HEK293T (cell line): ENCODE measurements around the gene ELMOD1.

Experiments used
- CTCF ChIA-PET: fragments of 350-600 bp; formaldehyde crosslinking; extraction: SDS; loops from one replicate; lab custom pipeline; 2021; ENCODE audit warnings: antibody characterized with exemption, inconsistent platforms; lab: Yijun Ruan, JAX
- POLR2A ChIA-PET: fragments of 350-600 bp; formaldehyde crosslinking; extraction: SDS; loops from one replicate; lab custom pipeline; 2020; ENCODE audit warnings: antibody characterized with exemption, inconsistent platforms; lab: Yijun Ruan, JAX
- DNase-seq: peaks from one replicate; pipeline ENCODE4 v3.0.0; 2012; ENCODE audit warnings: mixed read lengths; ENCODE audit errors: extremely low spot score
- ARNT ChIP-seq: fragments of 450-650 bp; IDR thresholded peaks from 2 replicates; pipeline ENCODE4 v1.6.1; 2017; ENCODE audit warnings: mild to moderate bottlenecking
- BHLHE40 ChIP-seq: fragments of 450-650 bp; IDR thresholded peaks from 2 replicates; pipeline ENCODE4 v1.6.1; 2016; ENCODE audit warnings: mild to moderate bottlenecking, moderate library complexity, borderline replicate concordance
- CTBP1 ChIP-seq: fragments of 450-650 bp; IDR thresholded peaks from 2 replicates; pipeline ENCODE4 v1.6.1; 2016; ENCODE audit warnings: borderline replicate concordance
- ELF4 ChIP-seq: fragments of 450-650 bp; IDR thresholded peaks from 2 replicates; pipeline ENCODE4 v1.6.1; 2017; ENCODE audit warnings: antibody characterized with exemption
- FOXA1 ChIP-seq: fragments of 450-650 bp; IDR thresholded peaks from 2 replicates; pipeline ENCODE4 v1.6.1; 2016; ENCODE audit warnings: mild to moderate bottlenecking
- FOXK2 ChIP-seq: fragments of 450-650 bp; IDR thresholded peaks from 2 replicates; pipeline ENCODE4 v1.6.1; 2016; ENCODE audit warnings: mild to moderate bottlenecking
- FOXM1 ChIP-seq: fragments of 450-650 bp; IDR thresholded peaks from 2 replicates; pipeline ENCODE4 v1.6.1; 2017; ENCODE audit warnings: mild to moderate bottlenecking, borderline replicate concordance
- HDGF ChIP-seq: fragments of 450-650 bp; IDR thresholded peaks from 2 replicates; pipeline ENCODE4 v1.6.1; 2017; ENCODE audit warnings: antibody characterized with exemption, borderline replicate concordance
- L3MBTL2 ChIP-seq: fragments of 450-650 bp; conservative IDR thresholded peaks from 2 replicates; pipeline ENCODE4 v1.6.1; 2016; ENCODE audit warnings: mild to moderate bottlenecking
- LEF1 ChIP-seq: fragments of 450-650 bp; IDR thresholded peaks from 2 replicates; pipeline ENCODE4 v1.6.1; 2017; ENCODE audit warnings: mild to moderate bottlenecking, borderline replicate concordance
- NFRKB ChIP-seq: fragments of 450-650 bp; IDR thresholded peaks from 2 replicates; pipeline ENCODE4 v1.6.1; 2016; ENCODE audit warnings: mild to moderate bottlenecking, moderate library complexity
- SP1 ChIP-seq: fragments of 450-650 bp; IDR thresholded peaks from 2 replicates; pipeline ENCODE4 v1.6.1; 2017
- SUZ12 ChIP-seq: fragments of 450-650 bp; IDR thresholded peaks from 2 replicates; pipeline ENCODE4 v1.6.1; 2016; ENCODE audit warnings: mild to moderate bottlenecking
- TARDBP ChIP-seq: fragments of 450-650 bp; IDR thresholded peaks from 2 replicates; pipeline ENCODE4 v1.6.1; 2016
- ZNF384 ChIP-seq: fragments of 450-650 bp; IDR thresholded peaks from 2 replicates; pipeline ENCODE4 v1.6.1; 2016
- TF ChIP-seq, protein P1 (sequence below): fragments of 450-650 bp; IDR thresholded peaks from 2 replicates; pipeline ENCODE4 v1.6.1; 2016

The ELMOD1 gene

DNA sequence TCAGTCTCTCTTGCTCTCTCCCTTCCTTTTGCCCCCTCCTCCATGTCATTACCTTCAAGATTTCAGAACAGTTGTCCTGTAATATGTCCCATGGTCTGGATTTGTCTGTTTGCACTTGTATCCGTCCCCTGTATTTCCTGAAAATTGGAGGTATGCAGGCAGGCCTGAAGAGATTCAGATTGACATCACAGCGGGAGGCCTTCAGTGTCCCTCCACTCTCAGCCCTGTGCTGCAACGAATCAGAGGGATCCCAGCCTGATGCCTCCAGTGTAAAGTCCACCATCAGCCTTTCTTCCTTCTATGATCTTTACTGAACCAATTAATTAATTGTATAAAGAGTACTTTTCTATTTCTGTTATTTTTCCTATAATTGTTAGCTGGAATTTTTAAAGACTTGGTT, 57.3 kb downstream of the ELMOD1 start:
- CTCF ChIA-PET: interaction anchor here (0.6 kb wide), 1 partner anchor 22 kb away, joined by 4 read pairs; no protein-coding TSS in a partner anchor
- no peak for DNase-seq
- POLR2A ChIA-PET: no interaction called here
- no peak for TF ChIP-seq LEF1
- TF ChIP-seq FOXK2: no peak
- TF ChIP-seq ARNT: no peak

DNA sequence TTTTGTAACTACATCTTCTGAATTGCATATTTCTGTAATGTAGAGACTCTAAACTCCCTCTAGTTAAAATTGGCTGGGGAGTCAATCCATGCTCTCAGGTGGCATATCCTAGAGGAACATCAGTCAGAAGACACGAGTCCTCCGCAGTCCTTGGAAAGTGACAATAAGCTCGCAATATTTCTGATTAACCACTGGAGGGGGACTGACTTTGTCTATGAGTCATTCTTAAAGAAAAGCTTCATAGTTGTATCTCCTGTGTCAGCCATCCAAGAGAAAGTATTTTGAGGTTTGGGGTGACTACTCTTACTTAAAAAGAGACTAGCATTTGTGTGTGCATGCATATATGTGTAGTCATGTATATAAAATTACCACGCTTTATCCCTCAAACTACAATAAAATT, 60.7 kb downstream of the ELMOD1 start:
- ChIA-PET CTCF (no interaction called here), POLR2A (no interaction called here)
- TF ChIP-seq TARDBP: no peak
- TF ChIP-seq FOXK2: no peak
- no peak for TF ChIP-seq SP1
- TF ChIP-seq FOXA1: no peak
- TF ChIP-seq, protein P1, sequence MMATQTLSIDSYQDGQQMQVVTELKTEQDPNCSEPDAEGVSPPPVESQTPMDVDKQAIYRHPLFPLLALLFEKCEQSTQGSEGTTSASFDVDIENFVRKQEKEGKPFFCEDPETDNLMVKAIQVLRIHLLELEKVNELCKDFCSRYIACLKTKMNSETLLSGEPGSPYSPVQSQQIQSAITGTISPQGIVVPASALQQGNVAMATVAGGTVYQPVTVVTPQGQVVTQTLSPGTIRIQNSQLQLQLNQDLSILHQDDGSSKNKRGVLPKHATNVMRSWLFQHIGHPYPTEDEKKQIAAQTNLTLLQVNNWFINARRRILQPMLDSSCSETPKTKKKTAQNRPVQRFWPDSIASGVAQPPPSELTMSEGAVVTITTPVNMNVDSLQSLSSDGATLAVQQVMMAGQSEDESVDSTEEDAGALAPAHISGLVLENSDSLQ: no peak
- no peak for TF ChIP-seq HDGF
- TF ChIP-seq L3MBTL2: no peak
- no peak for TF ChIP-seq ELF4
- no peak for TF ChIP-seq NFRKB
- no peak for TF ChIP-seq ZNF384
- no peak for TF ChIP-seq LEF1
- TF ChIP-seq SUZ12: no peak
- no peak for TF ChIP-seq CTBP1
- TF ChIP-seq ARNT: no peak
- TF ChIP-seq FOXM1: no peak
- no peak for TF ChIP-seq BHLHE40
- DNase-seq: peak; percentile 17

DNA sequence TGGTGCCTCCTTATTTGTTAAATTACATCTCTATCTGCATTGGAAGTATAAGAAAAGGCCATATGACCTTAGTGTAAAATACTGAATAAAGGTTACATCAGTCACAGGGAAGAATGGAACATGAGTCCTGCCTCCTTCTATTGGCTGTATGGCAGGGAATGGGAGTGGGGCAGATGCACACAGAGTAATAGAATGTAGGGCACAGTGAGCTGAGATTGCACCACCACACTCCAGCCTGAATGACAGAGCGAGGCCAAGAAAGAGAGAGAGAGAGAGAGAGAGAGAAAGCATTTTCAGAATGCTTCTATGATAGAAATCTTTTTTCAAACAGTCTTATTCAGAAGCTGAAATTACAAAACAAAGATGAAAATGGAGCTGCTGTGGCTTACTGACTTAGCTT, 62.1 kb downstream of the ELMOD1 start:
- ChIA-PET POLR2A (no interaction called here), CTCF (no interaction called here)

DNA sequence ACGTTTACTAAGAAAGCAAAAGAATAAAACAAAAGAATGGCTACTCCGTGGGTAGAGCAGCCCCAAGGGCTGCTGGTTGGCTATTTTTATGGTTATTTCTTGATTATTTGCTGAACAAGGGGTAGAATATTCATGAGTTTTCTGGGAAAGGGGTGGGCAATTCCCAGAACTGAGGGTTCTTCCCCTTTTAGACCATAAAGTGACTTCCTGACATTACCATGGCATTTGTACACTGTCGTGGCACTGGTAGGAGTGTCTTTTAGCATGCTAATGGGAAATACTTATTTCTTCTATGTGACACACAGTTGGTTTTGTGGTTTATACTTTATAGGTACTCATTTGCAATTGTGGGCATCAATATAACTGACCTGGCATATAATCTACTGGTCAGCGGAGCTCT, 64.7 kb downstream of the ELMOD1 start:
- ChIA-PET POLR2A (no interaction called here), CTCF (no interaction called here)
- no peak for TF ChIP-seq ELF4
- no peak for TF ChIP-seq SUZ12
- no peak for TF ChIP-seq TARDBP
- no peak for TF ChIP-seq HDGF
- no peak for TF ChIP-seq NFRKB
- TF ChIP-seq BHLHE40: no peak
- no peak for TF ChIP-seq L3MBTL2
- no peak for TF ChIP-seq LEF1
- no peak for TF ChIP-seq SP1
- TF ChIP-seq, protein P1: no peak
- TF ChIP-seq CTBP1: no peak
- no peak for DNase-seq

More for the DNA sequence above, 62.1 kb downstream of the ELMOD1 start:
- TF ChIP-seq CTBP1: no peak
- no peak for DNase-seq

DNA sequence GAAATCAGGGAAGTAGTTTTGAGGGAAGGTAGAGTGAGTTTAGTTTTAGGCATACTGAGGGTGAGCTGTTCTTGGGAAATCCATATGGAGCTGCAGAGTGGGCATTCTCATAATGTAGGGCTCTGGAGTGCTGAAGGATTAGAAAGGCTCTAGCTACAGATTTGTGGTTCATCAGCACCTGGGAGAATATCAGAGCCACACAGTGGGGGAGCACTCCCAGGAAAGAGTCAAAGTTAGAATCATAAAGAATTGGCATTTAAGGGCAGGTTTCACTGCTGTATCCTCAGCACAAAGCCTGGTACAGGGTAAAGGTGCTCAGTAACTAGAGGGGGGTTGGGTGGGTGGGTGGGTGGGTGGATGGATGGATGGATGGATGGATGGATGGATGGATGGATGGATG, 68.4 kb downstream of the ELMOD1 start:
- POLR2A ChIA-PET: no interaction called here
- CTCF ChIA-PET: no interaction called here
- no peak for DNase-seq
- TF ChIP-seq ELF4: no peak
- TF ChIP-seq SUZ12: no peak
- TF ChIP-seq SP1: no peak
- no peak for TF ChIP-seq L3MBTL2
- no peak for TF ChIP-seq HDGF
- no peak for TF ChIP-seq NFRKB
- no peak for TF ChIP-seq FOXK2

DNA sequence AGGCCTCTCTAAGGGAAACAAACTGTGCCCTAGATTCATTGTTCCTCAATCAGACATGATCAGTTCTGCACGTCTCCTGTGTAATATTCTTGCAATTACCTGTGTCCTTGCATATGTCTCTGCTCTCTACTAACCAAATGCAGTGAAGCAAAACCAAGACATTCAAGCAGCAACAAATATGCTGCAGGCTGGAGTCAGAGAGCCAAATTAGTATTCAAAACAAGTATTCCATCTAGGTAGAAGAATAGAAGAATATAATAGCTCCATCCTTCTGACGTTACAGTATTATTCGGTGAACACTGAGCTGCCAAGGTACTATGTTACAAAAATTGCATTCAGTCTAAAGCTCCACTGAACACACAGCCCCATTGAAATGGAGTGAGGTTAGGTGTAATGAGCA, 69.1 kb downstream of the ELMOD1 start:
- CTCF ChIA-PET: interaction anchor here (0.6 kb wide), 1 partner anchor 101 kb away, joined by 3 read pairs; no protein-coding TSS in a partner anchor
- POLR2A ChIA-PET: no interaction called here
- TF ChIP-seq ARNT (no peak), CTBP1 (no peak), HDGF (no peak), SP1 (no peak), FOXM1 (no peak), ZNF384 (no peak), NFRKB (no peak), FOXK2 (no peak), LEF1 (no peak), SUZ12 (no peak), L3MBTL2 (no peak), ELF4 (no peak), FOXA1 (no peak), TARDBP (no peak), BHLHE40 (no peak)
- TF ChIP-seq, protein P1: no peak

DNA sequence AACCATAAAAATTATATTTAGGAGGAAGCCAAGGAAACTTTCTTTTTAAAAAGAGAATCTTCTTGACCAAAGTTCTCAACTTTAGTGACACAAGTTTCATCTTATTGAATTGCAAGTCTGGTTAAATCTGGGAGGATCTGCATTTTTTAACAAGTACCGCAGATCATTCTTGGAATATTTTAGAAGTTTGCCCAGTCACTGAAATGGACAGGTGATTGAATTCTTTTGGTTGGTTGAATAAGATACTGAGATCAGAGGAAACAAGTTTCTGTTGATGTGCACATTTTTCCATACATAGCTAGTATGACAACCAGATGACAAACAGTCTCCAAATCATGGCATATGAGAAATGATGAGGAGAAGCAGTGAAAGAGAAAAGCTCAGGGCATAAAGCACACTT, 70.7 kb downstream of the ELMOD1 start:
- no peak for TF ChIP-seq ZNF384
- no peak for TF ChIP-seq TARDBP
- TF ChIP-seq L3MBTL2: no peak
- no peak for TF ChIP-seq NFRKB
- no peak for TF ChIP-seq CTBP1
- TF ChIP-seq FOXM1: no peak
- TF ChIP-seq, protein P1: no peak
- TF ChIP-seq FOXK2: no peak
- TF ChIP-seq ELF4: no peak
- no peak for TF ChIP-seq HDGF
- TF ChIP-seq FOXA1: no peak
- TF ChIP-seq SP1: no peak
- no peak for TF ChIP-seq SUZ12
- TF ChIP-seq BHLHE40: no peak
- no peak for TF ChIP-seq LEF1
- TF ChIP-seq ARNT: no peak
- POLR2A ChIA-PET: no interaction called here
- DNase-seq: no peak
- CTCF ChIA-PET: no interaction called here

More for the DNA sequence above, 69.1 kb downstream of the ELMOD1 start:
- DNase-seq: no peak
